ENCODE measurements around the gene TUBGCP6.

- TF ChIP-seq POLR2A (IDR thresholded peaks at IDR 0.05) (no peak), CTCF (IDR thresholded peaks at IDR 0.05 in 4 of 5, conservative IDR thresholded peaks at IDR 0.05 in 1 of 5) (no peak)
Measured at GRCh38 chr22:50269573-50269969, 24.7 kb upstream of the TUBGCP6 start.

Data from gastrocnemius medialis (tissue), 4 donors.